Activated CD8-positive, alpha-beta T cell treated with anti-CD3 and anti-CD28 coated beads for 36 hours (primary cell): ENCODE results near the gene USP24. TPM values are rescaled to one million over a fixed set of nuclear protein-coding genes. Genes with fewer than 3 reads are reported as not detected.

Experiments
- ATAC-seq: fragments of 200-7000 bp; cut with Tn5 transposase; one replicate; pipeline ENCODE4 v1.10.0; 2021; ENCODE audit warnings: mild to moderate bottlenecking, moderate library complexity
- CTCF ChIA-PET: fragments of 350-600 bp; sonication (Branson Sonifier 250); formaldehyde crosslinking; loops from one replicate; lab custom pipeline; 2021; ENCODE audit warnings: antibody characterized with exemption; lab: Charles Lee
- POLR2A ChIA-PET: fragments of 350-600 bp; sonication (Branson Sonifier 250); formaldehyde crosslinking; loops from one replicate; lab custom pipeline; 2021; ENCODE audit warnings: antibody characterized with exemption; lab: Charles Lee
- DNase-seq: peaks from one replicate; pipeline ENCODE4 v3.0.0-alpha.2; 2020
- H3K27ac Mint-ChIP-seq: one replicate; pipeline ENCODE4 v1.8.0; 2021; ENCODE audit warnings: mild to moderate bottlenecking, mixed read lengths
- H3K27me3 Mint-ChIP-seq: one replicate; pipeline ENCODE4 v1.8.0; 2021; ENCODE audit warnings: mixed read lengths
- H3K36me3 Mint-ChIP-seq: one replicate; pipeline ENCODE4 v1.8.0; 2021; ENCODE audit warnings: low read depth, mixed read lengths
- H3K4me1 Mint-ChIP-seq: one replicate; pipeline ENCODE4 v1.8.0; 2021; ENCODE audit warnings: low read depth, mixed read lengths
- H3K4me3 Mint-ChIP-seq: one replicate; pipeline ENCODE4 v1.8.0; 2021; ENCODE audit warnings: mild to moderate bottlenecking, moderate library complexity, mixed read lengths
- H3K9me3 Mint-ChIP-seq: one replicate; pipeline ENCODE4 v1.8.0; 2021; ENCODE audit warnings: mixed read lengths
- CTCF ChIP-seq: fragments of 200-600 bp; IDR thresholded peaks from one replicate; pipeline ENCODE4 v1.8.0; 2022; ENCODE audit warnings: antibody characterized with exemption, mild to moderate bottlenecking
- intact Hi-C: fragments of 100-400 bp; cut with micrococcal nuclease; formaldehyde crosslinking; loops from one replicate; pipeline ENCODE4 v1.10.0; 2022
- total RNA-seq, 2 experiments: library from RNA; stranded (reverse); gene quantifications; one replicate each; pipeline ENCODE4 v1.2.3, GENCODE V29; 2021

USP24 gene
- total RNA-seq, 2 experiments from 2014 or later, result 39.4 to 47.0 TPM

GRCh38 chr1:55255901-55256300 is 40.7 kb upstream of the USP24 start:
- H3K4me1 Mint-ChIP-seq, result peaks cover 34% of the 10 kb centered on the region
- no peak overlapping the region for H3K4me3 Mint-ChIP-seq
- ATAC-seq (no peak), DNase-seq (no peak)
- H3K27me3 Mint-ChIP-seq, result no peaks in the 10 kb centered on the region
- ChIA-PET POLR2A (interaction anchor here (0.6 to 1.2 kb wide), 2 partner anchors 17 to 43 kb away, joined by 3 read pairs; no protein-coding TSS in a partner anchor), CTCF (interaction anchor here (0.6 to 1.9 kb wide), 4 partner anchors 10 to 117 kb away, joined by 3 to 6 read pairs (median 4); no protein-coding TSS in a partner anchor)
- no peak overlapping the region for H3K27ac Mint-ChIP-seq
- no peak for TF ChIP-seq CTCF
- intact Hi-C loops, result loop anchor here (5.0 kb wide), 1 partner anchor 44 kb away; no protein-coding TSS in a partner anchor
- H3K36me3 Mint-ChIP-seq, result no peaks in the 10 kb centered on the region
- no peaks in the 10 kb centered on the region for H3K9me3 Mint-ChIP-seq

- Mint-ChIP-seq H3K36me3 (no peaks in the 10 kb centered on the region), H3K4me3 (no peak overlapping the region), H3K4me1 (peaks cover 18% of the 10 kb centered on the region), H3K9me3 (no peaks in the 10 kb centered on the region), H3K27ac (peak overlapping the region; percentile 79), H3K27me3 (no peaks in the 10 kb centered on the region)
- ATAC-seq, result no peak
- no peak for TF ChIP-seq CTCF
- DNase-seq, result no peak
- ChIA-PET POLR2A (no interaction called here), CTCF (interaction anchor here (1.0 kb wide), 1 partner anchor 25 kb away, joined by 3 read pairs; no protein-coding TSS in a partner anchor)
- intact Hi-C loops, result no loop called here
Measured at GRCh38 chr1:55252942-55253589, 37.9 kb upstream of the USP24 start.

DNA sequence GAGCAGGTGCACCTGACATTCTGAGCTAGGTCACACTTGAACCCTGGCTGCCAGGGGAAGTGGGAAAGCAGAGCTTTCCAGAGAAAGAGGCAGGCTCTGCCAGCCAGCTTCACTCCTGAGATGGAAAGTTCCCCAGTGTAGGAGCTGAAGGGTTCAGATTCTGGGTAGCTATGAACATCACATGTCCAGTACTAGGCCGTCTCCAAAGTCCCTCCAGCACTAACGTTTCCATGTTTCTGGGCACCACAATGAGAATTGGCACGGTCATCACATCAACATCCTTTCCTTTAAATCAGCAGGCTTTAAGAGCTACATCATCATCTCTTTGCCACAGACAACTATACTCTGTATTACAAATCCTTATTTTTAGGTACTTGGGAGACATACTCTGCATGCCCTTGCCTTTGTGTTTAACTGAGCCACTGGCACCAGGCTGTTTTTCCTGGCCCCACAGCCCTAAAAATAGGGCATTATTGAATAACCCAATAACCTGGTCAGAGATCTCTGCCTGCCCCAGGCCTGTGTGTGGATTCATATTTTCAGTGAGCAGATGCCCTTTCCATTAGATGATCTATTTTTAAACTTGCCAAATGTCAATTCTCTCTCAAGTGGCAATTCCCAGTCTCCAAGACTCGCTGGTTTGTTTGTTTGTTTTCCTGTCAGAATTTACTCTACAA is 35.4 kb upstream of the USP24 start:
- Mint-ChIP-seq H3K36me3 (no peaks in the 10 kb centered on the region), H3K27me3 (no peaks in the 10 kb centered on the region), H3K9me3 (no peaks in the 10 kb centered on the region), H3K4me1 (peaks cover 11% of the 10 kb centered on the region), H3K27ac (no peak overlapping the region), H3K4me3 (no peak overlapping the region)
- DNase-seq (no peak), ATAC-seq (no peak)
- ChIA-PET CTCF (interaction anchor here (1.1 kb wide), 1 partner anchor 27 kb away, joined by 5 read pairs; no protein-coding TSS in a partner anchor), POLR2A (no interaction called here)
- no peak for TF ChIP-seq CTCF
- intact Hi-C loops, result no loop called here

- ATAC-seq (no peak), DNase-seq (no peak)
- CTCF ChIA-PET, result no interaction called here
- intact Hi-C loops, result no loop called here
- H3K27ac Mint-ChIP-seq, result no peak overlapping the region
- H3K4me3 Mint-ChIP-seq, result no peak overlapping the region
- H3K9me3 Mint-ChIP-seq, result no peaks in the 10 kb centered on the region
- POLR2A ChIA-PET, result no interaction called here
- no peak for TF ChIP-seq CTCF
- H3K27me3 Mint-ChIP-seq, result no peaks in the 10 kb centered on the region
- H3K4me1 Mint-ChIP-seq, result peaks cover 11% of the 10 kb centered on the region
- no peaks in the 10 kb centered on the region for H3K36me3 Mint-ChIP-seq
Measured at GRCh38 chr1:55249646-55250398, 34.7 kb upstream of the USP24 start.
